ENCODE results near the gene HEMK1.

- TF ChIP-seq POLR2A (IDR thresholded peaks at IDR 0.05; ENCODE audit: low read length) = no peak
- no peak for TF ChIP-seq CHD2 (IDR thresholded peaks at IDR 0.05; ENCODE audit: low read length, partially characterized antibody)
- TF ChIP-seq, protein P1, sequence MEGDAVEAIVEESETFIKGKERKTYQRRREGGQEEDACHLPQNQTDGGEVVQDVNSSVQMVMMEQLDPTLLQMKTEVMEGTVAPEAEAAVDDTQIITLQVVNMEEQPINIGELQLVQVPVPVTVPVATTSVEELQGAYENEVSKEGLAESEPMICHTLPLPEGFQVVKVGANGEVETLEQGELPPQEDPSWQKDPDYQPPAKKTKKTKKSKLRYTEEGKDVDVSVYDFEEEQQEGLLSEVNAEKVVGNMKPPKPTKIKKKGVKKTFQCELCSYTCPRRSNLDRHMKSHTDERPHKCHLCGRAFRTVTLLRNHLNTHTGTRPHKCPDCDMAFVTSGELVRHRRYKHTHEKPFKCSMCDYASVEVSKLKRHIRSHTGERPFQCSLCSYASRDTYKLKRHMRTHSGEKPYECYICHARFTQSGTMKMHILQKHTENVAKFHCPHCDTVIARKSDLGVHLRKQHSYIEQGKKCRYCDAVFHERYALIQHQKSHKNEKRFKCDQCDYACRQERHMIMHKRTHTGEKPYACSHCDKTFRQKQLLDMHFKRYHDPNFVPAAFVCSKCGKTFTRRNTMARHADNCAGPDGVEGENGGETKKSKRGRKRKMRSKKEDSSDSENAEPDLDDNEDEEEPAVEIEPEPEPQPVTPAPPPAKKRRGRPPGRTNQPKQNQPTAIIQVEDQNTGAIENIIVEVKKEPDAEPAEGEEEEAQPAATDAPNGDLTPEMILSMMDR (IDR thresholded peaks at IDR 0.05) = no peak
- TF ChIP-seq SMC3 (IDR thresholded peaks at IDR 0.05) = no peak
- TF ChIP-seq RCOR1 (IDR thresholded peaks at IDR 0.05; ENCODE audit: low read depth, low read length) = no peak
- no peak for TF ChIP-seq NPAS2 (CRISPR knock-in tag; IDR thresholded peaks at IDR 0.05; ENCODE audit: borderline replicate concordance)
- TF ChIP-seq REST (IDR thresholded peaks at IDR 0.05) = no peak
- TF ChIP-seq KDM1A (IDR thresholded peaks at IDR 0.05; ENCODE audit: low read depth) = no peak
- no peak for TF ChIP-seq RAD21 (conservative IDR thresholded peaks at IDR 0.05 in 1 of 2, IDR thresholded peaks at IDR 0.05 in 1 of 2)
- no peak for TF ChIP-seq MAX (IDR thresholded peaks at IDR 0.05)
These were observed 34.2 kb downstream of the HEMK1 start for GRCh38 chr3:50603261-50604109.
